CD4-positive, alpha-beta memory T cell (primary cell): ENCODE measurements around the gene FHL1. TPM values are rescaled to one million over a fixed set of nuclear protein-coding genes. Genes with fewer than 3 reads are reported as not detected.

Experiments
- CTCF ChIA-PET: fragments of 350-600 bp; sonication (Branson Sonifier 250); formaldehyde crosslinking; loops from one replicate; lab custom pipeline; 2021; ENCODE audit warnings: inconsistent platforms; ENCODE audit not compliant: partially characterized antibody; lab: Charles Lee
- POLR2A ChIA-PET: fragments of 350-600 bp; sonication (Branson Sonifier 250); formaldehyde crosslinking; loops from one replicate; lab custom pipeline; 2021; ENCODE audit not compliant: partially characterized antibody; lab: Charles Lee
- DNase-seq, 5 donors: peaks; one replicate each; pipeline versions ENCODE4 v3.0.0 to v3.0.0-alpha.2; 2020 to 2022; ENCODE audit warnings: mixed read lengths in 1 of 5
- H3K27ac ChIP-seq: one replicate; pipeline ENCODE4 v1.7.0; 2013; ENCODE audit warnings: low read depth, low read length
- H3K27me3 ChIP-seq: 2 replicates; pipeline ENCODE4 v1.7.0; 2013; ENCODE audit warnings: mild to moderate bottlenecking, low read length, moderate library complexity; ENCODE audit not compliant: insufficient read depth
- H3K36me3 ChIP-seq: 2 replicates; pipeline ENCODE4 v1.7.0; 2013; ENCODE audit warnings: mild to moderate bottlenecking, low read length, moderate library complexity; ENCODE audit not compliant: insufficient read depth
- H3K4me1 ChIP-seq: 2 replicates; pipeline ENCODE4 v1.7.0; 2013; ENCODE audit warnings: mild to moderate bottlenecking, low read length, moderate library complexity; ENCODE audit not compliant: insufficient read depth
- H3K4me3 ChIP-seq, 2 donors: one replicate each; pipeline ENCODE4 v1.7.0; 2013; ENCODE audit warnings: low read length in 2 of 2, mild to moderate bottlenecking in 1 of 2
- H3K9me3 ChIP-seq, 2 donors: one replicate each; pipeline ENCODE4 v1.7.0; 2013; ENCODE audit warnings: low read length in 2 of 2, control low read depth in 1 of 2; ENCODE audit not compliant: control insufficient read depth in 1 of 2
- H3K27ac Mint-ChIP-seq, 7 donors: one replicate each; pipeline ENCODE4 v1.8.0; 2020 to 2021; ENCODE audit warnings: mixed read lengths in 7 of 7, mild to moderate bottlenecking in 6 of 7, inconsistent platforms in 3 of 7, moderate library complexity in 3 of 7
- H3K27me3 Mint-ChIP-seq, 2 donors: one replicate each; pipeline ENCODE4 v1.8.0; 2020 to 2021; ENCODE audit warnings: mixed read lengths in 2 of 2
- H3K36me3 Mint-ChIP-seq, 2 donors: one replicate each; pipeline ENCODE4 v1.8.0; 2020 to 2021; ENCODE audit warnings: mixed read lengths in 2 of 2, inconsistent platforms in 1 of 2, mild to moderate bottlenecking in 1 of 2
- H3K4me1 Mint-ChIP-seq, 4 donors: one replicate each; pipeline ENCODE4 v1.8.0; 2020 to 2021; ENCODE audit warnings: mixed read lengths in 4 of 4, mild to moderate bottlenecking in 1 of 4
- H3K4me3 Mint-ChIP-seq, 8 donors: one replicate each; pipeline ENCODE4 v1.8.0; 2020 to 2021; ENCODE audit warnings: mixed read lengths in 8 of 8, mild to moderate bottlenecking in 7 of 8, moderate library complexity in 6 of 8, inconsistent platforms in 3 of 8
- H3K9me3 Mint-ChIP-seq, 8 donors: one replicate each; pipeline ENCODE4 v1.8.0; 2020 to 2021; ENCODE audit warnings: mixed read lengths in 8 of 8, mild to moderate bottlenecking in 5 of 8, inconsistent platforms in 3 of 8, moderate library complexity in 1 of 8
- intact Hi-C: fragments of 100-400 bp; cut with micrococcal nuclease; formaldehyde crosslinking; loops from one replicate; pipeline ENCODE4 v1.15.1; 2023
- polyA plus RNA-seq, 2 donors: library from polyadenylated mRNA; unstranded; fragments of 300-500 nt; fragmentation: Illumina TruSeq; gene quantifications; one replicate each; pipeline ENCODE4 v1.2.3, GENCODE V29; 2021
- total RNA-seq, 2 experiments: library from RNA; stranded (reverse); gene quantifications; one replicate each; pipeline ENCODE4 v1.2.3, GENCODE V29; 2021

Gene FHL1
- total and polyA plus RNA-seq, 4 experiments from 2014 or later, result 32.3 to 58.3 (median 44.1) TPM

- no peaks in the 10 kb centered on the region for H3K9me3 ChIP-seq
- no peaks in the 10 kb centered on the region for H3K4me1 ChIP-seq
- ChIA-PET CTCF (no interaction called here), POLR2A (no interaction called here)
- H3K27me3 Mint-ChIP-seq, result no peaks in the 10 kb centered on the region
- no peaks in the 10 kb centered on the region for H3K27me3 ChIP-seq
- H3K36me3 ChIP-seq, result no peaks in the 10 kb centered on the region
- H3K9me3 Mint-ChIP-seq, result no peaks in the 10 kb centered on the region
- no peak overlapping the region for H3K4me3 Mint-ChIP-seq
- DNase-seq, result no peak
- no peaks in the 10 kb centered on the region for H3K36me3 Mint-ChIP-seq
- no peak overlapping the region for H3K4me3 ChIP-seq
- H3K27ac ChIP-seq, result no peak overlapping the region
- H3K4me1 Mint-ChIP-seq, result peaks cover 0 to 6% (median 2%) of the 10 kb centered on the region in 4 donors
- intact Hi-C loops, result no loop called here
- peak overlapping the region in 1 of 7 donors; percentile 21 for H3K27ac Mint-ChIP-seq
Observed at GRCh38 chrX:136128743-136129142, 18.6 kb upstream of the FHL1 start.

- Mint-ChIP-seq H3K27ac (peak overlapping the region in 1 of 7 donors; percentile 38), H3K9me3 (no peaks in the 10 kb centered on the region), H3K4me3 (no peak overlapping the region), H3K36me3 (no peaks in the 10 kb centered on the region), H3K4me1 (peaks cover 0 to 6% (median 2%) of the 10 kb centered on the region in 4 donors), H3K27me3 (no peaks in the 10 kb centered on the region)
- POLR2A ChIA-PET, result no interaction called here
- Histone ChIP-seq H3K4me1 (no peaks in the 10 kb centered on the region), H3K27ac (no peak overlapping the region), H3K4me3 (no peak overlapping the region), H3K27me3 (no peaks in the 10 kb centered on the region), H3K9me3 (no peaks in the 10 kb centered on the region), H3K36me3 (no peaks in the 10 kb centered on the region)
- CTCF ChIA-PET, result no interaction called here
- no peak for DNase-seq
- intact Hi-C loops, result no loop called here
Observed at GRCh38 chrX:136130931-136131833, 16.2 kb upstream of the FHL1 start.

- no peak for DNase-seq
- ChIA-PET POLR2A (no interaction called here), CTCF (no interaction called here)
- no peaks in the 10 kb centered on the region for H3K27me3 Mint-ChIP-seq
- no peak overlapping the region for H3K27ac Mint-ChIP-seq
- H3K4me3 ChIP-seq, result no peak overlapping the region
- H3K27me3 ChIP-seq, result no peaks in the 10 kb centered on the region
- H3K27ac ChIP-seq, result no peak overlapping the region
- H3K9me3 ChIP-seq, result no peaks in the 10 kb centered on the region
- no peaks in the 10 kb centered on the region for H3K36me3 Mint-ChIP-seq
- no peak overlapping the region for H3K4me3 Mint-ChIP-seq
- peaks cover 7 to 15% (median 11%) of the 10 kb centered on the region in 4 donors for H3K4me1 Mint-ChIP-seq
- intact Hi-C loops, result no loop called here
- H3K36me3 ChIP-seq, result no peaks in the 10 kb centered on the region
- H3K4me1 ChIP-seq, result peaks cover under 1% of the 10 kb centered on the region
- H3K9me3 Mint-ChIP-seq, result no peaks in the 10 kb centered on the region
Observed at GRCh38 chrX:136138939-136139338, 8.4 kb upstream of the FHL1 start.

- Histone ChIP-seq H3K36me3 (no peaks in the 10 kb centered on the region), H3K4me3 (no peak overlapping the region), H3K27me3 (no peaks in the 10 kb centered on the region), H3K27ac (no peak overlapping the region), H3K9me3 (no peaks in the 10 kb centered on the region), H3K4me1 (peaks cover 23% of the 10 kb centered on the region)
- no peaks in the 10 kb centered on the region for H3K9me3 Mint-ChIP-seq
- DNase-seq, result no peak
- peaks cover 17 to 41% (median 30%) of the 10 kb centered on the region in 4 donors for H3K4me1 Mint-ChIP-seq
- intact Hi-C loops, result loop anchor here (10.0 kb wide), 2 partner anchors 63 to 67 kb away; no protein-coding TSS in a partner anchor
- ChIA-PET CTCF (no interaction called here), POLR2A (interaction anchor here (0.8 kb wide), 1 partner anchor 76 kb away, joined by 5 read pairs; no protein-coding TSS in a partner anchor)
- H3K4me3 Mint-ChIP-seq, result peak overlapping the region in 1 of 8 donors; percentile 62
- peak overlapping the region in 3 of 7 donors; percentile 0 to 41 (median 3) for H3K27ac Mint-ChIP-seq
- H3K36me3 Mint-ChIP-seq, result no peaks in the 10 kb centered on the region
- H3K27me3 Mint-ChIP-seq, result no peaks in the 10 kb centered on the region
Observed at GRCh38 chrX:136141569-136141968, 5.8 kb upstream of the FHL1 start.

GRCh38 chrX:136142592-136142991, 4.7 kb upstream of the FHL1 start:
- ChIA-PET POLR2A (no interaction called here), CTCF (no interaction called here)

GRCh38 chrX:136143711-136144110, 3.6 kb upstream of the FHL1 start:
- H3K27me3 ChIP-seq, result no peaks in the 10 kb centered on the region
- H3K4me3 ChIP-seq, result peak overlapping the region in 1 of 2 donors; percentile 31
- ChIA-PET CTCF (no interaction called here), POLR2A (no interaction called here)
- Mint-ChIP-seq H3K4me1 (peaks cover 17 to 48% (median 36%) of the 10 kb centered on the region in 4 donors), H3K4me3 (peak overlapping the region; percentile 66 to 87 (median 82)), H3K36me3 (no peaks in the 10 kb centered on the region), H3K9me3 (no peaks in the 10 kb centered on the region), H3K27ac (peak overlapping the region; percentile 47 to 97 (median 91)), H3K27me3 (no peaks in the 10 kb centered on the region)
- peaks cover 27% of the 10 kb centered on the region for H3K4me1 ChIP-seq
- intact Hi-C loops, result loop anchor here (10.0 kb wide), 2 partner anchors 61 to 69 kb away; no protein-coding TSS in a partner anchor
- H3K36me3 ChIP-seq, result no peaks in the 10 kb centered on the region
- peak; percentile 17 to 50 (median 39) for DNase-seq
- no peak overlapping the region for H3K27ac ChIP-seq
- no peaks in the 10 kb centered on the region for H3K9me3 ChIP-seq

More at GRCh38 chrX:136142592-136142991, 4.7 kb upstream of the FHL1 start:
- Mint-ChIP-seq H3K27ac (peak overlapping the region in 3 of 7 donors; percentile 29 to 88 (median 56)), H3K9me3 (no peaks in the 10 kb centered on the region), H3K27me3 (no peaks in the 10 kb centered on the region), H3K4me1 (peaks cover 17 to 43% (median 32%) of the 10 kb centered on the region in 4 donors), H3K4me3 (peak overlapping the region in 1 of 8 donors; percentile 17), H3K36me3 (no peaks in the 10 kb centered on the region)
- intact Hi-C loops, result loop anchor here (10.0 kb wide), 2 partner anchors 62 to 68 kb away; no protein-coding TSS in a partner anchor
- Histone ChIP-seq H3K4me1 (peaks cover 23% of the 10 kb centered on the region), H3K4me3 (no peak overlapping the region), H3K27ac (no peak overlapping the region), H3K36me3 (no peaks in the 10 kb centered on the region), H3K9me3 (no peaks in the 10 kb centered on the region), H3K27me3 (no peaks in the 10 kb centered on the region)
- no peak for DNase-seq
